Adrenal gland (tissue), 5 donors: ENCODE results near the gene PGLYRP1.

Experiments
- CTCF ChIP-seq, 6 experiments: fragments of 450-650 bp in 4 of 6; fragments of 200-600 bp in 2 of 6; sonication (generic) in 1 of 6; IDR thresholded peaks; 1 replicate in 5 of 6; 2 replicates in 1 of 6; pipeline versions ENCODE4 v1.5.1 to v1.8.0; 2016 to 2021; ENCODE audit warnings: antibody characterized with exemption in 6 of 6, mild to moderate bottlenecking in 2 of 6, moderate library complexity in 1 of 6
- POLR2A ChIP-seq, 2 donors: fragments of 450-650 bp; IDR thresholded peaks; one replicate each; pipeline ENCODE4 v1.6.1; 2017; ENCODE audit warnings: antibody characterized with exemption in 2 of 2, mild to moderate bottlenecking in 2 of 2, moderate library complexity in 1 of 2
- donor health status: DM: no; HTN: no; CAD: no.

DNA sequence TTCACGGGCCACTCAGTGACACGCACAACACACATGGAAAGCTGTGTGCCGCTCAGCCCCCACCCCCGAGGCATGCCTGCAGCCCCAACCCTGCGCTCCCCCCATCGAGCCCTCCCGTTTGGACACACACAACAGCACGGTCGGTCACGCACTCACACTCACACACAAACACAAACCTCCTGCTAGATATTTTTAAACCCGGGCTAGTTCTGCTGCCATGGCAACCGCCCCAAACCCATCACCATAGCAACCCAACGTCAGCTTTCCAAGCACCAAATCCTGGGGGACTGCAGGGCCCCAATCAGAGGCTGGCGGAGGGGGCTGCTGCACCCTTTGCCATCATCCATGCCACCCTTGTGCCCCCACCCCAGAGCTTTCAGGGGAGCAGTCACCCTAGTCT, 46.7 kb downstream of the PGLYRP1 start:
- TF ChIP-seq POLR2A (IDR thresholded peaks at IDR 0.05) (no peak), CTCF (IDR thresholded peaks at IDR 0.05) (no peak)
